PC-3 (cell line): ENCODE results near the gene CHEK1.

Experiments
- CTCF ChIP-seq: fragments of 300-600 bp; sonication (generic); conservative IDR thresholded peaks from 2 replicates; pipeline ENCODE4 v1.5.1; 2017; ENCODE audit warnings: antibody characterized with exemption, low read depth, mild to moderate bottlenecking, low read length
- EZH2 ChIP-seq: fragments of 300-600 bp; sonication (generic); IDR thresholded peaks from one replicate; pipeline ENCODE4 v1.6.1; 2017; ENCODE audit warnings: antibody characterized with exemption, mild to moderate bottlenecking, low read length; ENCODE audit not compliant: unreplicated experiment
- EZH2phosphoT487 ChIP-seq: fragments of 300-600 bp; sonication (generic); IDR thresholded peaks from 2 replicates; pipeline ENCODE4 v1.6.1; 2018; ENCODE audit warnings: mild to moderate bottlenecking, antibody characterized with exemption, low read length, borderline replicate concordance

GRCh38 chr11:125585487-125585886 is 39.5 kb upstream of the CHEK1 start:
- TF ChIP-seq CTCF (no peak), EZH2 (no peak), EZH2phosphoT487 (no peak)
